Stimulated activated CD8-positive, alpha-beta memory T cell treated with anti-CD3 and anti-CD28 coated beads, Interleukin-7, amount 100 ng/mL, for 48 hours (primary cell): ENCODE results near the gene NPBWR2.

Experiments
- DNase-seq, 2 donors: peaks; one replicate each; pipeline ENCODE4 v3.0.0-alpha.2; 2020; ENCODE audit warnings: low read depth in 1 of 2; ENCODE audit errors: extremely low read depth in 1 of 2

The NPBWR2 gene

DNA sequence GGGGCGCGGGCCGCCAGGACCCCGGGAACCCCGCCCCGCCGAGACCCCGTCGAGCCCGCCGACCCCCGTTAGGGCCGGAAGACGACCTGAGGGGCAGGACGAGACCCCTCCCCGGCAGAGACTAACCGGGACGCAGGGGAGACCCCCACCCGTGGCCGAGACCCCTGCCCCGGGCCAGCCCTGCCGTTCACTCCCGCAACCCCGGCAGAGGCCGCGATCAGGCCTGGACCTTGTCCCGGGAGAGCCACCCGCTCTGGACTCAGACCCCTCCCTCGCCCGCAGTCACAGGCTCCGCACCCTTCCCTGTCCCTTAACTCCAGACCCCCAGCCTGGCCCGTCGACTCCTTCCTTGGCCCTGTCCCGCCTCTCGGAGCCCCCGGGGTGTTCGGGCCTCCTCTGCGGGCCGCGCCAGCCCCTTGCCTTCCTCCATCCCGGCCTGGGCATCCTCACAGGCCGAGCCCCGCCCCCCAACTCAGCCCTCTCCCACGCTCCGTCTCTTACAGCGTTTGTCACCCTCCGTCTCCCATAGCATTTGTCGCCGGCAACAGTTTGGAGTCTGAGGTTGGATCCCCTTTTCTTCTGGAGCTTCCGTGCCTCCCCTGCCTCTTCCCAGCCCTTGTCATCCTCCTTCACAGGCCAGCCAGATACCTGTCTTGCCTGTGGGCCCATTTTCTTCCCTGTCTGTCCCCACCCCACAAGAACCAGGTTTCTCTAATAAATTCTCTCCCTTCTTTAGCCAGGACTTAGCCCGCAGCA, 43.8 kb downstream of the NPBWR2 start:
- DNase-seq = peak in 1 of 2 donors; percentile 25

DNA sequence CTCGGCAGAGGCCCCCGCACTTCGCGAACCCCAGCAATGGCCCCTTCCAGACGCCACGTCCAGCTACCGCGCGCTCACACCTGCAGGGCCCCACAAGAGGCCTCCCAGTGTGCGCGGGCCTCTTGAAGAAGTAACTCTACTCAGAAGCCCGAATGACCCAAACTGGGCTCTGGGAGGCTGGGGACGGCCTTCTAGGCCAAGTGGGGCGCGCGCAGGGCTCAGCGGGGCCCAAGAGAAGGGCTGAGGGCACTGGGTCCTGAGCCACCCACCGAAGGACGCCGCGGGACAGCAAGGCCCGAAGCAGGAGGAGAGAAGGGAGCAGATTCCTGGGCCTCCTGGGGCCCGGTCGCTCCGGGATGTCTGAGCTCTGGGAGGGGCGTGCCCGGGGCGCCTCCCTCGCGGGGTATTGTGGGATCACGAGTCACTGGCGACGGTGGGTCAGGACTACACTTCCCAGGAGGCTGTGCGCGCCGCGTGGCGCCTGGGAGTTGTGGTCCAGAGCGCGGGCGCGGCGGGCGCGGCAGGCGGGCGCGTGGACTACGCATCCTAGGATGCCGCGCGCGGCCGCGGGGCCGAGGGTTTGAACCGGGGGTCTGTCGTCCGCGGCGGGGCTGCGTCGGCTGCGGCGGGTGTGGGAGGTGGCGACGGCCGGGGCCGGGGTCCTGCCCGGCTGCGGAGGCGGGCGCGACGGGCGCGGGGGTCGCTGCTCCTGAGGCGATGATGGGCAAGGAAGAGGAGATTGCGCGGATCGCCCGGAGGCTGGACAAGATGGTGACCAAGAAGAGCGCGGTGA, 44.6 kb downstream of the NPBWR2 start, which contains the start of gene TCEA2:
TCEA2 (plus strand) TSS at position 603 of the 793 bp plus-strand sequence; CDS start at position 718, 115 bp downstream.
- DNase-seq = peak; percentile 91 to 94

DNA sequence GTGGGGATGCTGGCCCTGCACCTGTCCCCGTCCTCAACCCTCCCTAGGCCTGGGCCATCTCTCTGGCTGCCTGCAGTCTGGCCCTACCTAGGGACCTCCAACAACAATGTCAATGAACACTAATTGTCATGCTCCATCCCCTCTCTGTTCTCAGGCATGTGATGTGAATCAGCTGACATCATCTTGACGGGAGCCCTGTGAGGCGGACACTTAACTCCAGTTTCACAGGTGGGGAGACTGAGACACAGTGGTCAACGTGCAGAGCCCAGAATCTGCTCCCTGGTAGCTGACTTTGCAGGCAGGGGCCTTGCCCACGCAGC, 45.1 kb downstream of the NPBWR2 start:
- DNase-seq = no peak

DNA sequence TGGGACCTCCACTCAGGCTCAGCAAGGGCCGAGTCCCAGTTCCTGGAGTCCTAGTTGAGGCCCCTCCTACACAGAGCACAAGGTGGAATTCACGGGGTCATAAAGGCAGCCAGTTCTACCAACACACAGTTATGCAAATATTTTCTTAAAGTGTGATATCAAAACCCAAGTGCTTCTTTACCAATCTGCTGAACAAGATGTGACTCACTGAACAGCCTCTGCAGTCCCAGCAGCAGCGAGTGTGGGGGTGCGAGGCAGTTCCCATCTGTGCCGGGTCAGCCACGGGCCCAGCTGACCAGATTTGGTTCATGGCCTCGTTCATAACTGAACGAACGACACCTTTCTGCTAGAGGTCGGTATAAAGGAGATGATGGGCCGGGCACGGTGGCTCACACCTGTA, 48.8 kb downstream of the NPBWR2 start:
- DNase-seq = no peak

DNA sequence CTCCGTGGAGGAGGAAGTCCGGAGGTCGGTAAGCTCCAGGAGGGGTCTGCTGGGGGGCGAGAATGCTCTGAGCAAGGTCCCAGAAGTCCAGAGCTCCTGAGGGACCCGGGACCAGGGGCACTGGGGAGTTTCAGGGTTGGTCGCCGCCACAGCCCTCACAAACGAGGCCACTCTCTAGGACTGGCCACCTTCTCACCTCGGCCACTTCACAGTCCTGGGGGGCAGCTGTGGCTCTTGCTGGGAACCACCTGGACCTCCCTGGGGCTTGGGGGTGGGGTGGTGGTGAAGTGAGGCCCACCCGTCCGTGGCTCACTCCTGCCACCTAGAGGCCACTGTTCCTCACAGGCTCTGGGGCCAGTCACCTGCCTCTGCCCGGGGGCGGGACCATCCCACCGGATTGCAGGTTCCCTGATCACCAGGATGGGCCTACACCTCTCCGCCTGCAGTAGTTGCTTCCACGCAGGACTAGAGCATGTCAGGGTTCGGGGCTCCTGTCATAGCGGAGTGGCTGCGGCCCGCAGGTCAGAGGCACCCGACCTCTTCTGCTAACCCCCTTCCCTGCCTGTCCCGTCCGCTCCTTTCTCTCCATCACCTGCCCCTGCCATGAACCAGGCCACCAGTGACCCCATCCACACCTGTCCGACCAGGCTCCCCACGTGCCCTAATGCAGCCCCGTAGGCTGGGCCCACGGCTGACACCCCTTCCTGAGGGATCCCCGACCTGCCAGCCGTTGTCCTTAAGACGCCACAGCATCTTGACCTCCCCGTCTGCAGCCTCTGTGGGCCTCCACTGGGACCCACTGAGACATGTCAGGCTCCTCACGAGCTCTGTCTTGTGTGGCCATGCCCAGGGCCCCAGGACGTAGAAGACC, 49.5 kb downstream of the NPBWR2 start:
- peak; percentile 60 to 76 for DNase-seq

DNA sequence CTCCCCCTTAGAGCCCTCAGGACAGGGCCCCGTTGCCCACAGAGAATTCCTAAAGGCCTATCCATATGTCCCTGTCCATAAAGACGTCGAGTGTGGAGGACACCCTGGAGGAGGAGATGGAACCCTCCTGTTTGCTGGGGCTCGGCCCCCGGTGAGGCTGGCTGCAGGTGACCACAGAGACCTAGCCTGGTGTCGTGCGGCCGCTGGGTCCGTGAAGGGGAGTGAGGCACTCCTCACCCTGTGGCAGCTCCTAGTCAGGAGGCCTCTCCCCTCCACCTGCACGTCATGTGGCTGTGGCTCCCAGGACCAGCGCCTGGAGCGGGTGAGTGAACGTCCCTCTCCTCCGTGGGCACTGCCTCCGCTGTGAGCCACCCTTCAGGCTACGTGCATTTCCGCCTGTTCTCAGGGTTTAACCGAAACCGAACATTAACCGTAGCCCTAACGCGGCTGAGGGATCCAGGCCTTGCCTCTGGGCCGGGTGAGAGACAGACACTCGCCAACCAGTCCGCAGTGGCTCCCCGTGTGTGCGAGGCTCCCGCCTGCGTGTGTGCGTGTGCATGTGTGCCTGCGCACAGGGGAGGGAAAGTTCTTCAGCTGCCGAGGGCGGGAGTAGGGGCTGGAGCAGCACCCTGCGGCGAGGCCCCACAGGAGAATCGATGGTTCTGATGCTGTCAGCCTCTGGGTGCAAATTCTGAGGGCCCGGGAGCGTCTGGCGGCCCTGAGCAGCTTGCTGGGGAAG, 50.3 kb downstream of the NPBWR2 start:
- no peak for DNase-seq

DNA sequence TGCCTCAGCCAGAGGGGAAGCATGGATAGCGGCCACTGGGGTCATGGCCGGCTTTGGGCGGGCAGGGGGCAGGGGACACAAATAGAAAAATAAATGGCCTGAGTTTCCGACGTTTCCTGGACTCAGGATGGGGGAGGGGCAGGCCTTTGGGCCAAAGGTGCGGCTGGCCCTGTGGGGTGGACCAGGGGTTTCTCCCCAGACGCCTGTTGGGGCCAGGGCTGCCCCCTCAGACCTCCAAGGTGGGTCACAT, 50.8 kb downstream of the NPBWR2 start:
- no peak for DNase-seq

DNA sequence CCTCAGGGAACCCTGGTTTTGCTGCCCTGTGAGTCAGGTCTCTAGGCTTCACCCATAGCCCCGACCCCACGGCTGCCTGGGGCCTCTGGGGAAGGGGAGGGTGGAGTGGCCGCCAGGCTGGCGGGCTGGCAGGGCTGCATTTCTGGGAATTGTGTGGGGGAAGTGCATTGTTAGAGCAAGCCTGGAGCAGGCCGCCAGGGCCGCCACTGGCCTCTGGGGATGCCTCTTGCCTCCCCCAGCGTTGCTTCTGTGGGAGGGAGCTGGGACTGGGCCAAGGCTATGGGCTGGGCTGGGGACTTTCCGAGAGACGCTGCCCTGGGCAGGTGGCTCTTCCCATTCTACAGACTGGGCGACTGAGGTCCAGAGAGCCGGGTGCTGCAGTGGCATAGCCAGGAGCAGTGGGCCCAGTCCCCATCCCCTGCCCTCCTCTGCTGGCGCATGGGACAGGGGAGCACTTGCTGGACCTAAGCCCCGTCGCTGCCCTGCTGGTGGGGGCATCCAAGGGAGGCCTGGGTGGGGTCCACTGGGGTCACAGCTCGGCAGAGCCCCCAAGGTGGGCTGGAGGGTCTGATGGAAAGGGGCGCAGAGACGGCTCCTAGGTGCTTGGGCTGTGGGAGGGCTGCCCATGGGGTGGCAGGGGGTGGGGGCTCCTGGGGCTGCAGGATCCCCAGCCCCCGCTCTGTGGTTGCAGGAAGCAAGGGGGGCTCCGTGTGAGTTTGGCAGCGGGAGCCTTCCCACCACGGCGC, 51.3 kb downstream of the NPBWR2 start:
- no peak for DNase-seq

DNA sequence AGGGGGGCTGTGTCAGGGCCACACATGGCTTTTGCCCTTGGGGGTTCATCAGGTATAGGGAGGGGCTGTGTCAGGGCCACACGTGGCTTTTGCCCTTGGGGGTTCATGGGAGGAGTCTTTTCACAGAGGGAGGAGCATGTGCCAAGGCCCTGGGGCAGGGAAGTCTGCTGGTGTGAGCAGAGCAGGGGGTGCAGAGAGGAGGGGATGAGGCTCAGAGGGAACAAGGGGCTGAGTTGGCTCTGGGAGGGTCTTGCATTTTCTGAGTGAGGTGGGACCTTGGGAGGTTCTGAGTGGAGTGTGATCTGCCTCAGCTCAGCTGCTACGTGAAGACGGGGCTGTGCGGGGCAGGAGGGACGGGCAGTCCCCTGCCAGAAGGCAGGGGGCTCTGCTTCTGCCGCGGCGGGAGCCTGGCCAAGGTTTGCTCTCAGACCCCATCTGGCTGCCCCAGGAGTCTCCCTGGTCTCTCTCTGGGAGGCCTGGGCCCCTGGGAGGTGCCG, 51.9 kb downstream of the NPBWR2 start:
- DNase-seq = no peak

DNA sequence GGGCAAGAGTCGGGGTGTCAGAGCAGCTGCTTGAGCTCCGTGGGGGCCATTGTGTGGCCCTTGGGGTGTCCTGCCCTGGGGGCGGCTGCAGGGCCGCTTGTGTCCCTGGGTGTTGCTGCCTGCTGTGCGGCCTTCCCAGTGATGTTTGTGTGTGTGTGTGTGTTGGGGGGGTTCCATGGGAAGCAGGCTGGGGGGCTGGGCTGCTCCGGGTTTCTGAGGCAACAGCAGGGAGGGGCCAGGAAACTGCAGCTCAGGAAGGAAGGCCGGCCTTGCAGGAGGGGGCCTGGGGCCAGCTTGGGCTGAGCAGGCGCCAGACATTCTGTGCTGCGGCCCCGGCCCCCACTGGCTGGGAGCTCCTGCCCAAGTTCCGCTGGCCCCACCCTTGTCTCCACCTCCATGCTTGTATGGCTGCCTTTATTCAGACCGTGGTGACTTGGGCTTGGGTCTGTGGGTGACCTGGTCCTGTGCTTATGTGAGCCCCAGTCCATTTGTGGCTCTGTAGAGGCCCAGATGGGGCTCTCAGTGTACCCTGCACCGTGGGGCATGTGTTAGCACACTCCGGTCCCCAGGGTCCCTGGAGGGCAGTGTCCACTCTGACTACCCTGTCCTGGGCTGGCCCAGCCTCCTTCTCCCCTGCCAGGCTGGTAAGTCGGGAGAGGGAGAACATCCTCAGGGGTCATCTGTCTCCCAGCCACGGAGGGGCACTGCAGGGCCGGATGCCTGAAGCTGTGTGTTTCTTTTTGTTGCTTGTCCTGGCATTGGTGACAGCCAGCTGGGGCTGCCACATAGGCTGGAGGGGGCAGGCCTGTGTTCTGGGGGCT, 53.3 kb downstream of the NPBWR2 start:
- no peak for DNase-seq
